HepG2 (cell line): ENCODE measurements around the gene LURAP1L. TPM values are rescaled to one million over a fixed set of nuclear protein-coding genes. Genes with fewer than 3 reads are reported as not detected.

ENCODE experiments used
- BATF2 ChIP-seq: sonication (generic); formaldehyde crosslinking; IDR thresholded peaks from 2 replicates; pipeline ENCODE4 v1.8.0; 2022; ENCODE audit warnings: mild to moderate bottlenecking, missing genetic modification reagents, moderate library complexity
- FOSL2 ChIP-seq: sonication (generic); formaldehyde crosslinking; IDR thresholded peaks from 2 replicates; pipeline ENCODE4 v1.4.0; 2020; ENCODE audit warnings: missing genetic modification reagents
- HCFC1 ChIP-seq: fragments of 150-350 bp; IDR thresholded peaks from 2 replicates; pipeline ENCODE4 v1.6.1; 2014; ENCODE audit warnings: low read depth, low read length
- LRRFIP1 ChIP-seq: sonication (generic); formaldehyde crosslinking; conservative IDR thresholded peaks from 2 replicates; pipeline ENCODE4 v1.4.0; 2020; ENCODE audit warnings: missing genetic modification reagents
- MATR3 ChIP-seq: sonication (generic); formaldehyde crosslinking; IDR thresholded peaks from 2 replicates; pipeline ENCODE4 v1.4.0; 2020; ENCODE audit warnings: missing genetic modification reagents
- PHF20 ChIP-seq: sonication (generic); formaldehyde crosslinking; IDR thresholded peaks from 2 replicates; pipeline ENCODE4 v1.5.0; 2020; ENCODE audit warnings: mild to moderate bottlenecking, missing genetic modification reagents
- REPIN1 ChIP-seq: sonication (generic); formaldehyde crosslinking; IDR thresholded peaks from 2 replicates; pipeline ENCODE4 v1.8.0; 2022; ENCODE audit warnings: missing genetic modification reagents, low read depth, mild to moderate bottlenecking, borderline replicate concordance
- SAFB2 ChIP-seq: sonication (generic); formaldehyde crosslinking; IDR thresholded peaks from 2 replicates; pipeline ENCODE4 v1.5.1; 2020; ENCODE audit warnings: missing genetic modification reagents, low read depth, mild to moderate bottlenecking, borderline replicate concordance
- THAP11 ChIP-seq: IDR thresholded peaks from 2 replicates; pipeline ENCODE4 v1.6.1; 2016; ENCODE audit warnings: missing biosample characterization, missing genetic modification reagents
- TP53 ChIP-seq: sonication (generic); formaldehyde crosslinking; conservative IDR thresholded peaks from 2 replicates; pipeline ENCODE4 v1.4.0; 2020; ENCODE audit warnings: missing genetic modification reagents
- ZNF619 ChIP-seq: sonication (generic); formaldehyde crosslinking; IDR thresholded peaks from 2 replicates; pipeline ENCODE4 v1.4.0; 2020; ENCODE audit warnings: mild to moderate bottlenecking, missing genetic modification reagents
- ZNF629 ChIP-seq: sonication (generic); formaldehyde crosslinking; conservative IDR thresholded peaks from 2 replicates; pipeline ENCODE4 v1.5.0; 2020; ENCODE audit warnings: missing genetic modification reagents
- ZNF660 ChIP-seq: sonication (generic); formaldehyde crosslinking; IDR thresholded peaks from 2 replicates; pipeline ENCODE4 v1.5.1; 2020; ENCODE audit warnings: mild to moderate bottlenecking, low read depth, missing genetic modification reagents, borderline replicate concordance
- ZSCAN22 ChIP-seq: sonication (generic); formaldehyde crosslinking; IDR thresholded peaks from 2 replicates; pipeline ENCODE4 v1.4.0; 2020; ENCODE audit warnings: mild to moderate bottlenecking, missing genetic modification reagents
- polyA plus RNA-seq, 8 experiments: library from polyadenylated mRNA; depleted of rRNA in 3 of 8; stranded (reverse) in 7 of 8; unstranded in 1 of 8; fragments of >200 nt; fragmentation: Illumina TruSeq in 4 of 8; extraction: Trizol in 4 of 8; gene quantifications; 2 replicates each; pipeline versions ENCODE4 v1.2.1 to v1.2.3, GENCODE V29; 2011 to 2016; ENCODE audit warnings: low read depth in 4 of 8, missing spikeins in 1 of 8, mixed read lengths in 1 of 8; ENCODE audit not compliant: insufficient read depth in 1 of 8
- total RNA-seq, 5 experiments: library from RNA; depleted of rRNA; stranded (reverse); fragments of >200 nt; fragmentation: Illumina TruSeq; extraction: Trizol; gene quantifications; 2 replicates each; pipeline ENCODE4 v1.2.3, GENCODE V29; 2016; ENCODE audit warnings: low read depth in 1 of 5
- TF ChIP-seq, protein P1 (sequence below): IDR thresholded peaks from 2 replicates; pipeline ENCODE4 v1.4.0; 2020; ENCODE audit warnings: mild to moderate bottlenecking, missing genetic modification reagents
- TF ChIP-seq, protein P2 (sequence below): IDR thresholded peaks from 2 replicates; pipeline ENCODE4 v1.6.1; 2016; ENCODE audit warnings: low read depth
- TF ChIP-seq, protein P3 (sequence below): sonication (generic); formaldehyde crosslinking; conservative IDR thresholded peaks from 2 replicates; pipeline ENCODE4 v1.4.0; 2020; ENCODE audit warnings: mild to moderate bottlenecking, missing genetic modification reagents, moderate library complexity

Gene LURAP1L
- total and polyA plus RNA-seq, 2 of the 13 experiments (the other 11 are each of a cell fraction or from before 2014, with no cell fraction given), result 6.7 to 16.6 TPM

GRCh38 chr9:12819436-12820185, 44.8 kb downstream of the LURAP1L start (continued):
- TF ChIP-seq, protein P1, sequence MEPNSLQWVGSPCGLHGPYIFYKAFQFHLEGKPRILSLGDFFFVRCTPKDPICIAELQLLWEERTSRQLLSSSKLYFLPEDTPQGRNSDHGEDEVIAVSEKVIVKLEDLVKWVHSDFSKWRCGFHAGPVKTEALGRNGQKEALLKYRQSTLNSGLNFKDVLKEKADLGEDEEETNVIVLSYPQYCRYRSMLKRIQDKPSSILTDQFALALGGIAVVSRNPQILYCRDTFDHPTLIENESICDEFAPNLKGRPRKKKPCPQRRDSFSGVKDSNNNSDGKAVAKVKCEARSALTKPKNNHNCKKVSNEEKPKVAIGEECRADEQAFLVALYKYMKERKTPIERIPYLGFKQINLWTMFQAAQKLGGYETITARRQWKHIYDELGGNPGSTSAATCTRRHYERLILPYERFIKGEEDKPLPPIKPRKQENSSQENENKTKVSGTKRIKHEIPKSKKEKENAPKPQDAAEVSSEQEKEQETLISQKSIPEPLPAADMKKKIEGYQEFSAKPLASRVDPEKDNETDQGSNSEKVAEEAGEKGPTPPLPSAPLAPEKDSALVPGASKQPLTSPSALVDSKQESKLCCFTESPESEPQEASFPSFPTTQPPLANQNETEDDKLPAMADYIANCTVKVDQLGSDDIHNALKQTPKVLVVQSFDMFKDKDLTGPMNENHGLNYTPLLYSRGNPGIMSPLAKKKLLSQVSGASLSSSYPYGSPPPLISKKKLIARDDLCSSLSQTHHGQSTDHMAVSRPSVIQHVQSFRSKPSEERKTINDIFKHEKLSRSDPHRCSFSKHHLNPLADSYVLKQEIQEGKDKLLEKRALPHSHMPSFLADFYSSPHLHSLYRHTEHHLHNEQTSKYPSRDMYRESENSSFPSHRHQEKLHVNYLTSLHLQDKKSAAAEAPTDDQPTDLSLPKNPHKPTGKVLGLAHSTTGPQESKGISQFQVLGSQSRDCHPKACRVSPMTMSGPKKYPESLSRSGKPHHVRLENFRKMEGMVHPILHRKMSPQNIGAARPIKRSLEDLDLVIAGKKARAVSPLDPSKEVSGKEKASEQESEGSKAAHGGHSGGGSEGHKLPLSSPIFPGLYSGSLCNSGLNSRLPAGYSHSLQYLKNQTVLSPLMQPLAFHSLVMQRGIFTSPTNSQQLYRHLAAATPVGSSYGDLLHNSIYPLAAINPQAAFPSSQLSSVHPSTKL (CRISPR knock-in tag), result peak; percentile 26
- TF ChIP-seq, protein P2, sequence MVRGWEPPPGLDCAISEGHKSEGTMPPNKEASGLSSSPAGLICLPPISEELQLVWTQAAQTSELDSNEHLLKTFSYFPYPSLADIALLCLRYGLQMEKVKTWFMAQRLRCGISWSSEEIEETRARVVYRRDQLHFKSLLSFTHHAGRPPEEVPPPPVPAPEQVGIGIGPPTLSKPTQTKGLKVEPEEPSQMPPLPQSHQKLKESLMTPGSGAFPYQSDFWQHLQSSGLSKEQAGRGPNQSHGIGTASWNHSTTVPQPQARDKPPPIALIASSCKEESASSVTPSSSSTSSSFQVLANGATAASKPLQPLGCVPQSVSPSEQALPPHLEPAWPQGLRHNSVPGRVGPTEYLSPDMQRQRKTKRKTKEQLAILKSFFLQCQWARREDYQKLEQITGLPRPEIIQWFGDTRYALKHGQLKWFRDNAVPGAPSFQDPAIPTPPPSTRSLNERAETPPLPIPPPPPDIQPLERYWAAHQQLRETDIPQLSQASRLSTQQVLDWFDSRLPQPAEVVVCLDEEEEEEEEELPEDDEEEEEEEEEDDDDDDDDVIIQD (CRISPR knock-in tag), result peak; percentile 65; the same call in 1 of the 2 replicates
- TF ChIP-seq PHF20 (CRISPR knock-in tag) (no peak), LRRFIP1 (CRISPR knock-in tag) (no peak), REPIN1 (CRISPR knock-in tag) (0 out of 2 replicates have a peak, but pooled peaks have one; percentile 26), HCFC1 (no peak), ZNF629 (no peak), TP53 (CRISPR knock-in tag) (no peak), THAP11 (0 out of 2 replicates have a peak, but pooled peaks have one; percentile 13), SAFB2 (CRISPR knock-in tag) (no peak), BATF2 (CRISPR knock-in tag) (no peak), ZSCAN22 (no peak), ZNF660 (CRISPR knock-in tag) (no peak), FOSL2 (CRISPR knock-in tag) (peak; percentile 48), MATR3 (CRISPR knock-in tag) (no peak), ZNF619 (CRISPR knock-in tag) (no peak)
- TF ChIP-seq, protein P3, sequence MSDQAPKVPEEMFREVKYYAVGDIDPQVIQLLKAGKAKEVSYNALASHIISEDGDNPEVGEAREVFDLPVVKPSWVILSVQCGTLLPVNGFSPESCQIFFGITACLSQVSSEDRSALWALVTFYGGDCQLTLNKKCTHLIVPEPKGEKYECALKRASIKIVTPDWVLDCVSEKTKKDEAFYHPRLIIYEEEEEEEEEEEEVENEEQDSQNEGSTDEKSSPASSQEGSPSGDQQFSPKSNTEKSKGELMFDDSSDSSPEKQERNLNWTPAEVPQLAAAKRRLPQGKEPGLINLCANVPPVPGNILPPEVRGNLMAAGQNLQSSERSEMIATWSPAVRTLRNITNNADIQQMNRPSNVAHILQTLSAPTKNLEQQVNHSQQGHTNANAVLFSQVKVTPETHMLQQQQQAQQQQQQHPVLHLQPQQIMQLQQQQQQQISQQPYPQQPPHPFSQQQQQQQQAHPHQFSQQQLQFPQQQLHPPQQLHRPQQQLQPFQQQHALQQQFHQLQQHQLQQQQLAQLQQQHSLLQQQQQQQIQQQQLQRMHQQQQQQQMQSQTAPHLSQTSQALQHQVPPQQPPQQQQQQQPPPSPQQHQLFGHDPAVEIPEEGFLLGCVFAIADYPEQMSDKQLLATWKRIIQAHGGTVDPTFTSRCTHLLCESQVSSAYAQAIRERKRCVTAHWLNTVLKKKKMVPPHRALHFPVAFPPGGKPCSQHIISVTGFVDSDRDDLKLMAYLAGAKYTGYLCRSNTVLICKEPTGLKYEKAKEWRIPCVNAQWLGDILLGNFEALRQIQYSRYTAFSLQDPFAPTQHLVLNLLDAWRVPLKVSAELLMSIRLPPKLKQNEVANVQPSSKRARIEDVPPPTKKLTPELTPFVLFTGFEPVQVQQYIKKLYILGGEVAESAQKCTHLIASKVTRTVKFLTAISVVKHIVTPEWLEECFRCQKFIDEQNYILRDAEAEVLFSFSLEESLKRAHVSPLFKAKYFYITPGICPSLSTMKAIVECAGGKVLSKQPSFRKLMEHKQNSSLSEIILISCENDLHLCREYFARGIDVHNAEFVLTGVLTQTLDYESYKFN (CRISPR knock-in tag), result no peak
